Endometrial microvascular endothelial cells (primary cell): Measurements from ENCODE around the gene MARK2. TPM values are rescaled to one million over a fixed set of nuclear protein-coding genes. Genes with fewer than 3 reads are reported as not detected.

ENCODE experiments used
- in situ Hi-C: cut with HindIII; loops from 2 replicates; pipeline ENCODE4 v1.10.0; 2017; ENCODE audit warnings: low sequenced_read_pairs, low pct_unique_long_range_greater_than_20kb; ENCODE audit errors: inconsistent ontology term
- total RNA-seq: library from RNA; depleted of rRNA; stranded (reverse); fragments of >200 nt; gene quantifications from one replicate; pipeline ENCODE4 v1.2.3, GENCODE V29; 2015; ENCODE audit errors: inconsistent ontology term

Gene MARK2
- total RNA-seq, 1 donor from 2014 or later: 20.9 TPM

GRCh38 chr11:63901660-63902059 is 62.8 kb downstream of the MARK2 start:
- in situ Hi-C loops: no loop called here

- in situ Hi-C loops: no loop called here
Measured at GRCh38 chr11:63903884-63904283, 65.0 kb downstream of the MARK2 start.

GRCh38 chr11:63904743-63905142 is 65.8 kb downstream of the MARK2 start:
- in situ Hi-C loops: no loop called here

- in situ Hi-C loops: no loop called here
Measured at GRCh38 chr11:63905179-63905578, 66.3 kb downstream of the MARK2 start.

- in situ Hi-C loops: no loop called here
Measured at GRCh38 chr11:63906087-63906486, 67.2 kb downstream of the MARK2 start.

- in situ Hi-C loops: no loop called here
Measured at GRCh38 chr11:63906585-63906984, 67.7 kb downstream of the MARK2 start.

GRCh38 chr11:63907063-63907462 is 68.2 kb downstream of the MARK2 start:
- in situ Hi-C loops: no loop called here

- in situ Hi-C loops: no loop called here
Measured at GRCh38 chr11:63907808-63908530, 69.1 kb downstream of the MARK2 start.

GRCh38 chr11:63908631-63909401 is 69.9 kb downstream of the MARK2 start:
- in situ Hi-C loops: no loop called here

GRCh38 chr11:63909591-63910506 is 70.9 kb downstream of the MARK2 start:
- in situ Hi-C loops: no loop called here

- in situ Hi-C loops: no loop called here
Measured at GRCh38 chr11:63910675-63911074, 71.8 kb downstream of the MARK2 start.

GRCh38 chr11:63911440-63911839 is 72.5 kb downstream of the MARK2 start:
- in situ Hi-C loops: no loop called here

GRCh38 chr11:63911876-63912275 is 73.0 kb downstream of the MARK2 start:
- in situ Hi-C loops: no loop called here

- in situ Hi-C loops: no loop called here
Measured at GRCh38 chr11:63912678-63913077, 73.8 kb downstream of the MARK2 start.

GRCh38 chr11:63913866-63914830 is 75.2 kb downstream of the MARK2 start:
- in situ Hi-C loops: no loop called here

- in situ Hi-C loops: no loop called here
Measured at GRCh38 chr11:63914896-63915691, 76.2 kb downstream of the MARK2 start.

- in situ Hi-C loops: no loop called here
Measured at GRCh38 chr11:63915961-63916836, 77.3 kb downstream of the MARK2 start.
